IMR-90 (cell line): ENCODE results near the gene KAZN.

Experiments
- MAFK ChIP-seq: IDR thresholded peaks from 2 replicates; pipeline ENCODE4 v1.6.1; 2012; ENCODE audit warnings: low read depth, low read length, improper control_type of control experiment
- MAZ ChIP-seq: IDR thresholded peaks from 2 replicates; pipeline ENCODE4 v1.6.1; 2012; ENCODE audit warnings: low read depth, mild to moderate bottlenecking, low read length, improper control_type of control experiment, moderate library complexity, borderline replicate concordance
- POLR2A ChIP-seq: IDR thresholded peaks from 2 replicates; pipeline ENCODE4 v1.6.1; 2012; ENCODE audit warnings: mild to moderate bottlenecking, low read depth, low read length
- RCOR1 ChIP-seq: IDR thresholded peaks from 2 replicates; pipeline ENCODE4 v1.6.1; 2012; ENCODE audit warnings: mild to moderate bottlenecking, low read length, improper control_type of control experiment; ENCODE audit not compliant: insufficient replicate concordance
- TF ChIP-seq, protein P1 (sequence below): conservative IDR thresholded peaks from 2 replicates; pipeline ENCODE4 v1.5.1; 2012; ENCODE audit warnings: mild to moderate bottlenecking, low read depth, low read length, improper control_type of control experiment

DNA sequence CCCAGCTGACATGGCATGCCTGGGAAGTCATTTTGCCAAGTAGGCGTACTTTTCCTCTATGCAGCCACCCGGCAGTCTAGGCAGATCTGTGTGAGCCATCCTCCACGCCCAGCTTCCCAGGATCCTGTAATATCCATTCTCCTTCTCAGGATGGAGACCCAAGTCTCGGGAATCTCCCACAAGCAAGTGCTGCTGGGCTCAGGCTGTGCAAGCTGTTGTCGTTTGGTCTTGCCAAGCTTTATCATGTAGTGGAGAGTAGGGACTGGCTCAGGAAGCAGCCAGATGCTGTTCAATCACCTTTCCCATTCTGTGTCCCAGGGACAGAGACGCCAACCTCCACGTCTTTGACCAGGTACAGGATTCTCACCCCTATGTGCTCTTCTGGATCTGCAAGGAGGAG, 363.9 kb downstream of the KAZN start:
- TF ChIP-seq, protein P1, sequence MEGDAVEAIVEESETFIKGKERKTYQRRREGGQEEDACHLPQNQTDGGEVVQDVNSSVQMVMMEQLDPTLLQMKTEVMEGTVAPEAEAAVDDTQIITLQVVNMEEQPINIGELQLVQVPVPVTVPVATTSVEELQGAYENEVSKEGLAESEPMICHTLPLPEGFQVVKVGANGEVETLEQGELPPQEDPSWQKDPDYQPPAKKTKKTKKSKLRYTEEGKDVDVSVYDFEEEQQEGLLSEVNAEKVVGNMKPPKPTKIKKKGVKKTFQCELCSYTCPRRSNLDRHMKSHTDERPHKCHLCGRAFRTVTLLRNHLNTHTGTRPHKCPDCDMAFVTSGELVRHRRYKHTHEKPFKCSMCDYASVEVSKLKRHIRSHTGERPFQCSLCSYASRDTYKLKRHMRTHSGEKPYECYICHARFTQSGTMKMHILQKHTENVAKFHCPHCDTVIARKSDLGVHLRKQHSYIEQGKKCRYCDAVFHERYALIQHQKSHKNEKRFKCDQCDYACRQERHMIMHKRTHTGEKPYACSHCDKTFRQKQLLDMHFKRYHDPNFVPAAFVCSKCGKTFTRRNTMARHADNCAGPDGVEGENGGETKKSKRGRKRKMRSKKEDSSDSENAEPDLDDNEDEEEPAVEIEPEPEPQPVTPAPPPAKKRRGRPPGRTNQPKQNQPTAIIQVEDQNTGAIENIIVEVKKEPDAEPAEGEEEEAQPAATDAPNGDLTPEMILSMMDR, result no peak
- no peak for TF ChIP-seq POLR2A
- no peak for TF ChIP-seq MAZ
- no peak for TF ChIP-seq MAFK
- TF ChIP-seq RCOR1, result no peak
